ENCODE data around the gene CFP.

The CFP gene

DNA sequence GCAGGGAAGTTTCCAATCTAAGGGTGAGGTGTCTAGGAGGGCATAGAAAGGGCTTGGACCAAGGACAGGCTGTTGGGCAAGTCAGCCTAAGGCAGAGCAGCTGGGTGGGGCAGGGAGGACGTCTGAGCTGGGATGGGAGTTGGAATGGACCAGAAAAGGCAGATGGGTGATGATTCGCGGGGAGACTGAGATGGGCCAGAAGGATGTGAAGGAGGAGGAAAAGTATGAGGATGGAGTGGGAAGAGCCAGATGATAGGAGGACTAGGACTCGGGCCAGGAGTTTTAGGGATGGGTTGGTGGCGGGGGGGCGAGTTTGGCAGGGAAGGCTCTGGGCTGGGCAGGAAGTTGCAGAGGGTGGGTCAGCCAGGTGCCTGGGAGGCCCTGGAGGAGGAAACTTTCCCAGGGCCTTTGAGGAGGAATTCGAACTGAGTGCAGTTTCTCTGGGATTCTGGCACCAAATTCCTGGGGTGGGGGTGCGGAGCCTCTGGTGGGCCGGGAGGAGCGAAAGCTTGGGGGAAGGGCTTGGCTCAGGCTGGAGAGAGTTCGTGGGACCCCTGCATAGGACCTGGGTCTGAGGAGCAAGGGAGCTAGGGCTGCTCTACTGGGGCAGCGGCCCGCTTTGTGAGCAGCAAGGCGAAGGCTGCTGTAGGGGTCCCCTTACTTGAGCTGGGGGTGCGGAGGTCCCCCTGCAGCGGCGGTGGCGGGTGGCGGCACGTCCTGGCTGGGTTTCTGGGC lies 56.2 kb downstream of the CFP start:
- DNase-seq: no peak

Measured in activated CD4-positive, CD25-positive, alpha-beta regulatory T cell treated with anti-CD3 and anti-CD28 coated beads, Interleukin-2, amount 50 U/mL, for 72 hours (primary cell).